AG09319 (cell line): ENCODE measurements around the gene POLR3K.

Experiments
- DNase-seq: peaks from one replicate; pipeline ENCODE4 v3.0.0-alpha.2; 2010; ENCODE audit warnings: low read depth; ENCODE audit errors: extremely low read depth
- TF ChIP-seq, protein P1 (sequence below): IDR thresholded peaks from 2 replicates; pipeline ENCODE4 v1.5.1; 2011; ENCODE audit warnings: low read depth, mild to moderate bottlenecking, inconsistent platforms, low read length, moderate library complexity

Gene POLR3K

DNA sequence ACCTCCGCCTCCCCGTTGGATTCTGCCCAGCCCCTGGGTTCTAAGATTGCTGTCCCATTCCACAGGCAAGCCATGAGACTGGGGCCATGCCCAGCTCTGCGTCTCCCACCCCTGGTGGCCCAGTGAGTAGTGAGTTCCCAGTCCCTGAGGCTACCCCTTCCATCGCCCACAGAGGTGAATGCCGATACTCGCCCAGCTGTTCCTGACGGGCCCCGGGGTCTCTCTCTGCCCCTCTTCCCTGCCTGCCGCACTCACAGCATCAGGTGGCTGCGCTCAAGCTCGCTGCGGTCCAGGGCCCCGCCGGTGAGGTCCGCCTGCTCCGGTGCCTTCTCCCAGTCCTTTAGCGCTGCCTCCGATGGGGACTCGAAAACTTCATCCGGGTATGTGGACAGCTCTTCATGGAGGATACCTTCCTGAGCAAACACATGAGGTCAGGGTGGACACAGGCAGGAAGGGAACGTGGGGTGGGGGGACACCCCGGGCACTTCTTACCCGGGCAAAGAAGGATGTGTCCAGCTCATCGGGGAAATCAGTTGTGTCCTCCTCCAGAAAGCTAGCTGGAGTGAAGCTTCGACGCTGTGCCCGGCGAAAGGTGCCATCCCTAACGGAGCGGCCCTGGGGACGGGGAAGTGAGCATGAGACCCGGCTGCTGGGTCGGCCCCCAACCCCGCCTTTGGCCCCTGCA, 9.0 kb upstream of the POLR3K start:
- no peak for DNase-seq
- TF ChIP-seq, protein P1, sequence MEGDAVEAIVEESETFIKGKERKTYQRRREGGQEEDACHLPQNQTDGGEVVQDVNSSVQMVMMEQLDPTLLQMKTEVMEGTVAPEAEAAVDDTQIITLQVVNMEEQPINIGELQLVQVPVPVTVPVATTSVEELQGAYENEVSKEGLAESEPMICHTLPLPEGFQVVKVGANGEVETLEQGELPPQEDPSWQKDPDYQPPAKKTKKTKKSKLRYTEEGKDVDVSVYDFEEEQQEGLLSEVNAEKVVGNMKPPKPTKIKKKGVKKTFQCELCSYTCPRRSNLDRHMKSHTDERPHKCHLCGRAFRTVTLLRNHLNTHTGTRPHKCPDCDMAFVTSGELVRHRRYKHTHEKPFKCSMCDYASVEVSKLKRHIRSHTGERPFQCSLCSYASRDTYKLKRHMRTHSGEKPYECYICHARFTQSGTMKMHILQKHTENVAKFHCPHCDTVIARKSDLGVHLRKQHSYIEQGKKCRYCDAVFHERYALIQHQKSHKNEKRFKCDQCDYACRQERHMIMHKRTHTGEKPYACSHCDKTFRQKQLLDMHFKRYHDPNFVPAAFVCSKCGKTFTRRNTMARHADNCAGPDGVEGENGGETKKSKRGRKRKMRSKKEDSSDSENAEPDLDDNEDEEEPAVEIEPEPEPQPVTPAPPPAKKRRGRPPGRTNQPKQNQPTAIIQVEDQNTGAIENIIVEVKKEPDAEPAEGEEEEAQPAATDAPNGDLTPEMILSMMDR = no peak

DNA sequence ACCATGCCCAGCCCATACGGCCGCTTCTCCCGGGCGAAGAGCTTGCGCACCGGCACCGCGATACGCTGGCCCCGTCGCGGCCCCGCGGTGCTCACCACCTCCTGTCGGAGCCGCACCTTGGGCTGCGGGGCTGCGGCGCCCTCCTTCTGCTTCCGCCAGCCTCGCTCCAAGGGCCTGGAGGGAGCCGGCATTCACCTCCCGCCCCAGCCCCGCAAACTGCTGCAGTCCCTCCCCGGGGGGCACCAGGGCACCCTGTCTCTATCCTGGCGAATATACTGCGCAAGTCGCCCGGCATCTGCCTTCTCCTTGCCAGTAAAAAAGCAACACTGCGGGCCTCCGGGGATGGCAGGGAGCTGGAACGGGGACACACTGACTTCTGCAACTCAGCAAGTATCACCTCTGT, 8.5 kb upstream of the POLR3K start:
- TF ChIP-seq, protein P1 = no peak
- DNase-seq = no peak

DNA sequence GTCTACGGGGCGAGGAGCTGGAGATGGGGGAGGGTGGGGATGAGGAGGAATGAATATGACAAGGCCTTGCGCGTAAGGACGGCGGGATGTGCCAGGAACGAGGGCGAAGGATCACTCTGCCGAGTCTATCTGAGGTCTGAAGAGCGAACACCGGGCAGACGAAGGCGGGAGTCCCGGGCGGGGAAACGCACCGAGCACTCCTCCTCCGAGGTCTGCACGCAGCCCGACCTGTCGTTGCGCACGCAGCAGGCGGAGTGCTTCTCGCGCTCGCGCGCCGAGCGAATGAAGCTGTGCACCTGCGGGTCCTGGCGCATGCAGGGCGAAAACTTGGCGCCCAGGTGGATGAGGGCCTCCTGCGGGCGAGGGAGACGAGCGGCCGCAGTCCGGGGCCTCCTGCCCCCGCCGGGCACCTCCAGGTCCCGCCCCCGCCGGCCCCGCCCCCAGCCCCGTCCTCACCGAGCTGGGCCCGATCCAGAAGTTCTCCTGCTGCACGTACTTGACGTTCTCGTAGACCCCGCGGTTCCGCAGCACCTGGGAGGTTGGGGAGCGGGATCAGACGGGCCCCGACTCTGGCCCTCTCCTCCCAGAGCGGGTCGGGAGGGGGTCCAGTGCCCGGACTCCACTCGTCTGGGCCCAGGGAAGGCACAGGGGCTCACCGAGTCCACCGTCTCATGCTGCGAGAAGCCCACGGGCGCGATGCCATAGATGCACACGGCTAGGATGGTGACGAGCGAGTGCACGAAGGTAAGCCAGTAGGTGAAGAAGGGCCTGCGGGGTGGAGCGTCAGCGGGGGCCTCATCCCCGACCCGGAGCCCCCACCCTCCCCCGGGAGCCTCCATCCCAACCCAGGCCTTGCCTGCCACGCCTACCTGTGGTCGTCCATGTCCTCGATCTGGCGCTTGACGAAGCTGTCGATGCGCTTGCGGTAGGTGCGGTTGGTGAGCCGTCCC, 7.8 kb upstream of the POLR3K start:
- no peak for DNase-seq
- TF ChIP-seq, protein P1 = no peak

DNA sequence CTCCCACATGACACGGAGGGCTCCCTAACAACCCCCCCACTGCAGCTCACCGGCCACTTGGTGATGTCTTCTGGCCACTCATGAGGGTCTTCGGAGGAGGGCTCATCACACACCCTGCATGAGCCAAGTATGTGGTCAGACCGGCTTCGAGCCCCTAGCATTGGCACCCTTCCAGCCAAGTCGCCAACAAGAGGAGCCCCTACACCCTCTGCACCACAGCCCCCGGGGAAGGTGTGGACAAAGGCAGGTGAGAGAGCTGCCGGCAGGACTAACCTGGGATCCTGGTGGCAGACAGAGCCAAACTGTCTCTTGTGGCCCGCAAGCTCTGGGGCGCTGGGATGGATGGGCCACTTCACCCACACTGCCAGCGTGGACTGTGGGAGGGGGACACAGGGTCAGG, 6.8 kb upstream of the POLR3K start:
- TF ChIP-seq, protein P1 = no peak
- no peak for DNase-seq

DNA sequence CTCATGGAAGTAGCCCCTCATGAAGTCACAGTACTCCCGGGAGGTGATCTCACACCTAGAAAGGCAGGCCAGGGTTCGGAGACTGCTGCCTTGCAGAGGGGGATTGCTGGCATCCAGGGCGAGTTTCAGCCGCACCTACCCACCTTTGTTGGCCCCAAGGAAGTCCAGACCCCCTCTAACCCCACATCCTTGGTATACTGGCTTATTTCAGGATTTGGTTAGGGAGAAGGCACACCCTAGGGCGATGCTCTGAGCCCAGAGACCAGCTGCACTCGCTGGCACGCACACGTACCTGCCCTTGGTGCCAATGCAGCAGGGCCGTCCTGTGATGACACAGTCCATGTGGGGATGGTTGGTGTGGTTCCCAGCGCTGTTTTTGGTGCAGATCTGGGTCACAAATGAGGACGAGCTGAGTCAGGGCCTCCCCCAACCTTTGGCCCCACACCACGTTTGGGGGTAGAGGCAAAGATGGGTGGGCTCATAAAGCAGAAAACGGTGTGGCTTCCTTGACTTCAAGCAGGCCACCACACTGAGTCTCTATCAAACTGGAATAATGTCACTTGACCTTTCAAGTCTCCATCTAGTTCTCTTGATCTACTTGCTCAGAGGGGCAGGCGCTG, 6.1 kb upstream of the POLR3K start:
- TF ChIP-seq, protein P1 = no peak
- no peak for DNase-seq

DNA sequence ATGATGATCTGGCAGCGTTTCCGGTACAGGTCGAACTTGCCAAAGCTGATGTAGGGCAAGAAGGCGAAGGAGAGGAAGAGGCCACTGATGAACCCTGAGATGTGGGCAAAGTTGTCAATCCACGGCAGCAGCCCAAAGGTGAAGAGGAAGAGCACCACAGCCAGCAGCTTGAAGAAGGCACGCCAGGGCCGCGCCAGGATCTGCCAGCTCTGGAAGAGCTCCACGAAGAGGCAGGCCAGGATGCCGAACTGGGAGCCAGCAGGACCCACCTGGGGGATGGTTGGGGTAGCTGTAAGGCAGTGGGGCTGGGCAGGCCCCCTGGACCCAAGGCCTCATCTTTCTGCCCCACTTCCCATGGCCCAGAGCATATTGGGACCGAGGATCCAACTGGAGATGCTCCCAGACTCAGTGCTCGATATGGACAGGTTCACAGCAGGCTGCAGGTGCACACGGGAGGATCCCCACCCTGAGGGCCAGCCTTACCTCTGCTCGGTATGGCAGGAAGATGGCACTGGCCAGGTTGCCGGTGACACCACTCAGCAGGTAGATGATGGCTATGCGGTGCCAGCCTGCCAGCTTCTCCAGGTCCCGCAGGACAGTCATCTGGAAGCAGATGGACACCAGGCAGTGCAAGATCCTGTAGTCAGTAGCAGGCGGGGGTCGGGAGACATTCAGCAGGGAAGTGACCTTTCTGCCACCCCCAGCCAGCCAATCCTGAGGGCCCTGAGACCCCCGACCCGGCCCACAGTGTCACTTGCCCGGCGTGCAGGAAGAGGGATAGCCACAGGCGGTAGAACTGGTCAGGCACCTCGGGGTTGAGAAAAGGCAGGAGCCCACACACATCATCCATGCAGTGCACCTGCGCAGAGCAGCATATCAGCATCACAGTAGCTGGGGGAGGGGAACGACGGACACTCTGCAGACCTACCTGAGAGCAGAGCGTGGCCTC, 5.4 kb upstream of the POLR3K start:
- no peak for DNase-seq
- TF ChIP-seq, protein P1 = no peak
